Activated naive CD4-positive, alpha-beta T cell treated with Interleukin-2 at 50 U/mL for 16 hours (primary cell): ENCODE measurements around the gene OR4C5.
"Not testable (repeated sequence)": the region's sequence is repeated elsewhere in the genome, so short reads cannot be mapped to it uniquely, and the experiment has no call there.

Experiments
- DNase-seq: peaks from one replicate; pipeline ENCODE4 v3.0.0-alpha.2; 2020

OR4C5 gene

DNA sequence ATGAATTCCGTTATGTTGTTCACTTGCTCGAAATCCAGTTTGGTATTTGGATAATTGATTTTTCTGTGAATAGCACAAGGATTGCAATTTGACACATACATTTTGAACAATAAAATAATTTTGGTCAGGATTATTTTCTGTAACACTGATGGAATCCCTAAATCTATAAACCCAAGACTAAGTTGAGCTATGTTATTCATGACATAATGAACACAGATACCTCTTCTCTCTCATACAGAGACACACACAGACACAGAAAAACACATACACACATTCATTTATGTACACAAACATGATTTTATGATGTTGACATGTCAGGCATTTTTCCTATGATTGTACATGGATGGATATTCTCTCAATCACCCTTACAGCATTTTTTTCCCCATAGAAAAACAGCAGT is at the start of gene OR4C5:
OR4C5 (minus strand) TSS at position 101 of the 400 bp plus-strand sequence; CDS start at position 101, 0 bp downstream.
- DNase-seq = no peak

DNA sequence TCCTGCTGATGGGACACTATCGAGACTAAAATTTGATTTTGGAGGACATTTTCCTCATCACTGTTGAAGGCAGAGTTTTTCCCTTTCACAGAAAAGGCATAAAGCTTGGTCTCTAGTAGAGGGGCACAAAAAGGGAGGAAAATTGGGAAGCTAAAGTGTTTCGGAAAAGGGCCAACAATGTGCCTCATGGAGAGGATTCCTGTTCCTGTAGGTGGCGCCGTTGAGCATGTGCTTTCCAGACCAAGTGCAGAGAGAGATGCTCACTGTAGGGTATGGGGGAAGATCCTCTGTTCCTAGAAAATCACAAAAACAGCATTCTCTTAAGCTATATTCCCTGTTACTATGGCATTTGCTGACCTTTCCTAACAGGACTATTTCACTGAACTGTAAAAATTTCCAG is 18.4 kb upstream of the OR4C5 start:
- no peak for DNase-seq

DNA sequence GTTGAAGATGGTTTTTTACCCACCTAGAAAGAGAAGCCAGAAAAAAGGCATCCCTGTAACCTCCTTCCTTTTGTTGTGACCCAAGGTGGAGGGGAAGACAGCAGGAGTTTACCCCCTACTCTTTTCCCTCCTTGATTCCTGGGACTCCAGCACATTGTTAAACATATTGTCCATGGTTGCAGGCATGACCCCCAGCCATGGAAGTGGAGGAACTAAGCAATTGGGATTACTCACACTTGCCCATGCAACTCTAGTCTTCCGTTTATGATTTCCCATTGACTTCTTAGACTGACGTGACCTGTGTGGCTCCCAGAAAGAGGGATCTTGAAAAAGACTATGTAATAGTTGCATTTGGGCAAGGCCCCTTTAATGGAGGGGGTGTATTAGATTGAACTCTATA is 17.9 kb upstream of the OR4C5 start:
- not testable (repeated sequence) for DNase-seq

DNA sequence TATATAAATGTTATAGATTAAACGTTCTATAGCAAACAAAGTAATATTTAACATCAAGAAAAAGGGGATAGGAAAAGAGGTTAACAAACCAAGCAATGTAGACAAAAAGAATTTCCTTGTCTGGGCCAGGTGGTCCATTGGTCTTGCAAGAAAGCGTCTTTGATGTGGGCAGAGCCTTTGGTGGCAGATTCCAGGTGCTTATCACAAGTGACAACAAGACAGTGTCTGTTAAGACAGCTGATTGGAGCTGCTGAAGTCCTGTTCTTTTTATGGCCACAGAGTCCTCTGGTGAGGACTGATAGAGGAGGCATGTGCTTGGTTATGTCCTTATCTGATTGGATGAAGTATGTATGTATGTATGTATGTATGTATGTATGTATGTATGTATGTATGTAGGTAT is 5.0 kb downstream of the OR4C5 start:
- DNase-seq = not testable (repeated sequence)

DNA sequence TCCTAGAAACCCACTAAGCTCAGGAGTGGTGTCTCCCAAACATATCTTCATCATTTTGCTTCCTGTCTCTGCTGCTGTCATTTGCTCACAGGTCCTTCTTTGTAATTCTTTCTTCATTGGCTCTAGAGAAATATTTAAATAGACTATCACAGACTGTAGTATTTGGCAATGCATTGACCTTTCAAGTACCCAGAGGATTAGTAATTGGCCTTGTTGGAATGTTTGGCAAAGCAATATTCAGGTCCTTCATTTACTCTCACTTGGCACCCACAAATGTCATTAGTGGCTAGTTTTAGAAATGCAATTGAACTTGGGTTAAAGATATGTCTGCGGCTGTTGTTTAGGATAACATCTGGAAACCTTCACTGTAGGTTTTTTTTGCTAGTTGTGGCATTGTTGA is 11.6 kb downstream of the OR4C5 start:
- DNase-seq = no peak

DNA sequence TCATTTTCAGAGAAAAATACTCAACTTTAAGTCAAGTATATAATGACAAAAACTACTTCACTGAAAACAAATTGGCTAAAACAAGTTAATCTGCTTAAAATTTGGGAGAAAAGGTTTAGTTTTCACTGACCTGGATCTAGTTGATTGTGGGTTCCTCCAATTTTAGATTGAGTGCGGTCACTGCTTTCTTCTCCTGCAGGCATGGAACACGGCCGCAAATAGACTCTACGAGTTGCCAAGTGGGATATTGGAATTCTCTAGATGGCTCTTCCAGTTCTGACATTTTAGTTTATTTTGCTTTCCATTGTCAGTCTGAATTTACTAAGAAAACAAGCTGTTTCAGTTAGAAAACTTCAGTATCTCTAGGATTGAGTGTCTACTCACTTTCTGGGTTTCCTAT is 12.3 kb downstream of the OR4C5 start:
- DNase-seq = no peak

DNA sequence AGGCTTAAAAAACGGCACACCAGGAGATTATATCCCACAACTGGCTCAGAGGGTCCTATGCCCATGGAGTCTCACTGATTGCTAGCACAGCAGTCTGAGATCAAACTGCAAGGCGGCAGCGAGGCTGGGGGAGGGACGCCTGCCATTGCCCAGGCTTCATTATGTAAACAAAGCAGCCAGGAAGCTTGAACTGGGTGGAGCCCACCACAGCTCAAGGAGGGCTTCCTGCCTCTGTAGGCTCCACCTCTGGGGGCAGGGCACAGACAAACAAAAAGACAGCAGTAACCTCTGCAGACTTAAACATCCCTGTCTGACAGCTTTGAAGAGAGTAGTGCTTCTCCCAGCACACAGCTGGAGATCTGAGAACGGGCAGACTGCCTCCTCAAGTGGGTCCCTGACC is 20.0 kb downstream of the OR4C5 start:
- DNase-seq = not testable (repeated sequence)

DNA sequence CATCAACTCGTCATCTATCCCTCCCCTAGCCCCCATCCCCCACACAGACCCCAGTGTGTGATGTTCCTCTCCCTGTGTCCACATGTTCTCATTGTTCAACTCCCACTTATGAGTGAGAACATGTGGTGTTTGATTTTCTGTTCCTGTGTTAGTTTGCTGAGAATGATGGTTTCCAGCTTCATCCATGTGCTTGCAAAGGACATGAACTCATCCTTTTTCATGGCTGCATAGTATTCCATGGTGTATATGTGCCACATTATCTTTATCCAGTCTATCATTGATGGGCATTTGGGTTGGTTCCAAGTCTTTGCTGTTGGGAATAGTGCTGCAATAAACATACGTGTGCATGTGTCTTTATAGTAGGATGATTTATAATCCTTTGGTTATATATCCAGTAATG is 23.8 kb downstream of the OR4C5 start:
- DNase-seq = not testable (repeated sequence)

DNA sequence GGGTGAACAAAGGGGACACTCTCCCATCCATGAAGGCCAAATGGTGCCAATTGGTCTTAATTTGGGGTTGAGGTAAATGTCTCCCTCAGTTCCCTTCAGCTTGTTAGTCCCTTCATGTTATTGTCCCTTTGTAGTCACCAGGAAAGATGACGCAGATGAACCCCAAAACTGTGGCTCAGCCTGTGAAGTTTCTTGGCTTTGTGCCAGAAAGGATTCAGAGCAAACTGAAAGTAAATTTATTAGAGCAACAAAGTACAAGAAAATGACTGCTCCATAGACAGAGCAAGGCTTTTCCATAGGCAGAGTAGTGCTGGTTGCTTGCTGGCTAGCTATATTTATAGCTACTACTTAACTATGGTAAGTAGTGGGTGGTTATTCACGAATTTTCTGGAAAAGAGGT is 24.8 kb downstream of the OR4C5 start:
- DNase-seq = no peak

DNA sequence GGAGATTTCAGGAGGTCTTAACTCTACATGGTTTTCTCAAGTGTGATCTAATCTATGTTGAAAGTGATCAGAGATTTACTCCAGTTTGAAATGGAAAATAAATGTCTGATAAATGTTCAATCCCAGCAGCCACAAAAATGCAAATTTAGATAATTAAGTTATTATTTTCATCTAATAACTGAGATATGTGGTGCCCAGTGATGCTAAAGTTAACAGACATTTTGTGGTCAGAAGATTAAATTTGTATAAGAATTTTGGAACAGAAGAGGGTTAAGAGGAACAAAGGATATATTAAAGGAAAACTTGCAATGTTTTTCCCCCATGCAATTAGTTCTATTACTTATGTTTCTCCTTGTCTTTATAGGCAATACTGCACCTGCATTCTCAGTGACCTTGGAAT is 41.6 kb downstream of the OR4C5 start, which contains the start of gene OR4C3:
OR4C3 (plus strand) TSS at position 301 of the 400 bp plus-strand sequence. CDS start 102 bp downstream, outside the sequence.
- not testable (repeated sequence) for DNase-seq

DNA sequence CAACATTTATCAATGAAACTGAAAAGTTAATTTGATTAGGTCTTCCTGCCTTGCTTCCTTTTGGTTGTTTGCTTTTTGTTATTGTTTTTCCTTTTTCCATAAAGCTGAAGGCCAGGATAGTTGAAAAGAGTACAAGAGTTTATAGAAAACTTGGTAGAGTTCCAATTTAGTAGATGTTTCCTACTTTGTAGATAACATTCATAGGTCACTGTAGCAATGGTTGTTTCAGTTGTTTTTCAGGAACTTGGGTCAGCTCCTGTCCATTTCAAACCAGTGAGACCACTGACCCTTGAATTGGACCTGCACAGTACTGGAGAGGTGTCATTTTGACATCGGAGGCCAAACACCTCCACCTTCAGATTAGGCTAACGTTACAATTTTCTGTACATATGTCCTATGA is 46.5 kb downstream of the OR4C5 start:
- not testable (repeated sequence) for DNase-seq
